Activated CD8-positive, alpha-beta memory T cell treated with anti-CD3 and anti-CD28 coated beads, Interleukin-2, amount 50 U/mL, for 4 hours (primary cell): ENCODE measurements around the gene PGLYRP1.

ENCODE experiments used
- DNase-seq: peaks from one replicate; pipeline ENCODE4 v3.0.0-alpha.2; 2020

The PGLYRP1 gene

GRCh38 chr19:46022431-46023310 is at the start of gene PGLYRP1:
Gene PGLYRP1 (minus strand): TSS chr19:46023053. CDS start chr19:46023021, 32 bp downstream.
- no peak for DNase-seq

DNA sequence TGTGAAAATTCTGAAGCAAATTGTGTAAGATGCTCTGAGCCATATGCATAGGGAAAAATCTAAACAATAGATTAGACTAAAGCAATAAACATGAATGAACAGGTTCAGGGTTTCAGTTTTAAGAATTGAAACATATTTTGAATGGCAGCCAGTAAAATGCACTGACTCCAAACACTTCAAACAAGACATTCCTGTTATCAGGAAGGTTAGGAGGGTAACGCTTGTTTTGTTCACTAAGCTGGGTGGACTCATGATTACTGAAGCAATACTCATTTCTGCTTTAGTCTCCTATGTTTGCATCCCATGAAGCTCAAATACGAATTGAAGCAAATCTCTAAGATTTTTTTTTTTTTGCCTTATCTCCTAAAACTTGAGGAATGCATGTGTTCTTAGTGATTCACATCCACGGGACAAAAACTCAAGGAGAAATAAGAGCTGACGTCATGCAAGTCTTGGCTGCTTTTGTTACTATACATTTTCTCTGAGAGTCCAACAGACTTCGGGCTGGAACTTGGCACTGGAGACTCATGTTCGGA is 47.0 kb upstream of the PGLYRP1 start:
- DNase-seq: no peak

GRCh38 chr19:46068345-46069258 is 45.7 kb upstream of the PGLYRP1 start:
- no peak for DNase-seq

DNA sequence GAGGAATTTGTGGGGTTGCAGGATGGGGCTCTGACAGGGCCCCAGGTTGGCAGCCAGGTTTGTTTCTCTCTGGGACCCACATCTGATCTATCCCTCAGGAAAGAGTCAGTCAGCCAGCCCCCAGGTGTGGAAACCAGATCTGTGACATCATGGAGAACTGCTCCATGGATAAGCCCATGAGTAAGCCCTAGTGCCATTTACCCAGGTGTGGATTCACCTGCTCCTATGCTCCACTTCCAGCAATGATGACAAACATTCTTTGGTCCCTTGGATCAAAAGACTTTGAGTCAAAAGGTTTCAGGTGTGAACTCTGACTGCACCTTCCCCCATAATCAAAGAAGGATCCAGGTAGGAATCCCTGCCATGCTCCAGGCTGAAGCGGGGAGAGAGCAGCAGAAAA is 44.8 kb upstream of the PGLYRP1 start:
- DNase-seq: no peak

DNA sequence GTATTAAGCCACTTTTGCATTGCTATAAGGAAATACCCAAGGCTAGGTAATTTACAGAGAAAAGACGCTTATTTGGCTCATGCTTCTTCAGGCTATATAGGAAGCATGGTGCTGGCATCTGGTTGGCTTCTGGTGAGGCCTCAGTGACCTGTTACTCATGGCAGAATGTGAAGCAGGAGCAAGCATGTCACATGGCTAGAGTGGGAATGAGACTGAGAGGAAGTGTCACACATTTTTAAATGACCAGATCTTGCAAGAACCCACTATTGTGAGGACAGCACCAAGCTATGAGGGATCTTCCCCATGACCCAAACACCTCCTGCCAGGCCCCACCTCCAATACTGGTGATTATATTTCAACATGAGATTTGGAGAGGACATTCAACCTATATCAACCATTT is 43.6 kb upstream of the PGLYRP1 start:
- DNase-seq: no peak

- DNase-seq: no peak
These were observed 42.7 kb upstream of the PGLYRP1 start for GRCh38 chr19:46065486-46066071.

- DNase-seq: no peak
These were observed 40.3 kb upstream of the PGLYRP1 start for GRCh38 chr19:46063201-46063600.

- no peak for DNase-seq
These were observed 37.2 kb upstream of the PGLYRP1 start for GRCh38 chr19:46060012-46060411.

DNA sequence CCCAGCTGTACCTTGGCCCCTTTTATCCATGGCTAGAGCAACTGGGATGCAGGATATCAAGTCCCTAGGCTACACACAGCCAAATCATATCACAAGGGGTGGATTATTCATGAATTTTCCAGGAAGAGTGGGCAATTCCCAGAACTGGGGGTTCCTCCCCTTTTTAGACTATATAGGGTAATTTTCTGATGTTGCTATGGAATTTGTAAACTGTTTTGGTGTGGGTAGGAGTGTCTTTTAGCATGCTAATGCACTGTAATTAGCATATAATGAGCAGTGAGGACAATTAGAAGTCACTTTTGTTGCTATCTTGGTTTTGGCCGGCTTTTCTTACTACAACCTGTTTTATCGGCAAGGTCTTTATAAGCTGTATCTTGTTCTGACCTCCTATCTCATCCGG is 35.9 kb upstream of the PGLYRP1 start:
- no peak for DNase-seq

GRCh38 chr19:46056536-46056935 is 33.7 kb upstream of the PGLYRP1 start:
- no peak for DNase-seq

DNA sequence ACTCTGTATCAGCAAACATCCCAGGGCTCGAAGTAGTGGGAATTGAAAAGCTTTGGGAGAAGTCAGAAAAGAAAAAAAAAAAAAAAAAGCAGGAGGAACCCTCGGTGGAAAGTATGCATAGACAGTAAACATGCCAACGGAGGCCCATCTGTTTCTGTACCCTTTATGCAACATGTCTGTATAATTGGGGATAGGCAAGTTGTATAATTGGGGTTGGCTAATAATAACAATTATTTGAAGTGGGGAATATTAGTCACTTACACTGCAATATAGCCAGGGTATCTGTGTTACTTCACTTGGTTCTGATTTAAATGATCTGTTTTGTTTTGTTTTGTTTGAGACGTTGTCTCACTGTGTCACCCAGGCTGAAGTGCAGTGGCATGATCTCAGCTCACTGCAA is 30.0 kb upstream of the PGLYRP1 start:
- DNase-seq: no peak

DNA sequence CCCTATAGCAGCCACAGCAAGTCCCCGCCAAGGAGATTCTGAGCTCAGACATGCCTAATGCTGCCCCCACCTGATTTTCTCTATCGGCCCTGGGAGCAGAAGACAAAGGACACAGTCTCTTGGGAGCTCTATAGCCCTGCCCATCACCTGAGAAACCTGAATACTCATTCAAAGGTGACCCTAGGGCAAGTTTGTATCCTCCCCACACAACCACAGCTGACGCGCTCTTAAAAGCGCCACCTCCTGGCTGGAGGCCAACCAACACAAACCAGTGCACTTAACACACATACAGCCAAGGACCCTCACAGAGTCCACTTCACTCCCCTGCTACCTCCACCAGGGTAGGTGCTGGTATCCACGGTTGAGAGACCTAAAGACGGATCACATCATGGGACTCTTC is 26.7 kb upstream of the PGLYRP1 start:
- no peak for DNase-seq

DNA sequence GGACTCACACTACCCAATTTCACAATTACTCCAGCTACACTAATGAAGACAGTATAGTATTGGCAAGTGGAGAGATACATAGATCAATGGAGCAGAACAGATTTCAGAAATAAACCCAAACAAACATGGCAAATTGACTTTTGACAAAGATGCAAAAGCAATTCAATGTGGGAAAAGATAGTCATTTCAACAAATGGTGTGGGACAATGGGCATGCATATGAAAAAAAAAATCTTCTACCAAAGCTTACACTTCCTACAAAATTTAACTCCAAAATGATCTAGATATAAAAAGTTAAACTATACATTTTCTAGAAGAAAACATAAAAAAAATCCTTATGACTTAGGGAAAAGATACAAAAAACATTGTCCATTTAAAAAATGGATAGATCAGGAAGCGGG is 20.7 kb upstream of the PGLYRP1 start:
- no peak for DNase-seq

DNA sequence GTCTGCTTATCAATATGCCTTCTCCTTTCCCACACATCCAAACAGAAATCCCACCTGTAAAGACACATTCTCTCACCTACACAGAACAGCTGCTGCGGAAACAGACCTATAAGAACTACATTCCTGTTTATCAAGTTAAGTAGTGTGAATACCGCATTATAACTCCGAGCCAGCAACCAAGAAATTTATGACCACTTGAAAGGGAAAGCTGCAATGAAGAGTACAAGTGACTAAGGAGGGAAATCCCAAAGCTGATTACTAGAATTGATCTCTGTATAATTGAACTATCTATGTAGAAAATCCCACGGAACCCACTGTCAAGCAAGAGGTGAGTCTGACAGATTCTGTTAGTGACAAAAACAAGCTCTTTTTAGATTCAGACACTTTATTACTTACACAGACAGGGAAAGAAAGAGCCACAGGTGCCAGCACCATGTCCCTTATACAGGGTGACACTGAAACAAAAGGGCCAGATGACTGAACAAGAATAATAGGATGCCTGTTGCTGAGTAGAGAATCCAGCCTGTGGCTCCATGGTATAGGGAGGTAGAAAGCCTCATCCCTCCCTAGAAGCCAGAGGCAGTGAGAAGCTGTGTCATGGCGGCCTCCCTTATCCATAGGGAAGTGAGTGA is 19.5 kb upstream of the PGLYRP1 start:
- no peak for DNase-seq

GRCh38 chr19:46040952-46041500 is 18.2 kb upstream of the PGLYRP1 start, which contains the start of gene IGFL4:
Gene IGFL4 (minus strand): TSS chr19:46041002. CDS start chr19:46040962, 40 bp downstream.
- no peak for DNase-seq

- DNase-seq: no peak
These were observed 17.3 kb upstream of the PGLYRP1 start for GRCh38 chr19:46040125-46040524.

GRCh38 chr19:46036744-46037128 is 13.9 kb upstream of the PGLYRP1 start:
- DNase-seq: no peak

- DNase-seq: no peak
These were observed 13.3 kb upstream of the PGLYRP1 start for GRCh38 chr19:46035986-46036743.

DNA sequence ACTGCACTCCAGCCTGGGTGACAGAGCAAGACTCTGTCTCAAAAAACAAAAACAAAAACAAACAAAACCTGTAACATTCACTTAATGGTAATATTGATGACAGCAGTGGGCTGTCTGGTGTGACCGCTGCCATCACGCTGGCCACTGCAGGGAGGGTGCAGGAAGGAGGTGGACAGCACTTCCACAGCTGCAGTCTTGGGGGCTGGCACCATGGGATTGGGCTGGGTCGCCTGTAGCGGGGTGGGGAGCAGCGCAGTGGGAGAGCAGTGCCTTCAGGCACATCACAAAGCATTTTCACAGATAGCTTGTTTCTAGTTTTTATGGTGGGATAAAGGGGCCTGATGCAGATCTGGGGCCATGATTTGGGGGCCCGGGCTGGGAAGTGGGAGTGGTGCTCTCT is 12.7 kb upstream of the PGLYRP1 start:
- DNase-seq: no peak

- DNase-seq: no peak
These were observed 10.5 kb upstream of the PGLYRP1 start for GRCh38 chr19:46033401-46033800.

DNA sequence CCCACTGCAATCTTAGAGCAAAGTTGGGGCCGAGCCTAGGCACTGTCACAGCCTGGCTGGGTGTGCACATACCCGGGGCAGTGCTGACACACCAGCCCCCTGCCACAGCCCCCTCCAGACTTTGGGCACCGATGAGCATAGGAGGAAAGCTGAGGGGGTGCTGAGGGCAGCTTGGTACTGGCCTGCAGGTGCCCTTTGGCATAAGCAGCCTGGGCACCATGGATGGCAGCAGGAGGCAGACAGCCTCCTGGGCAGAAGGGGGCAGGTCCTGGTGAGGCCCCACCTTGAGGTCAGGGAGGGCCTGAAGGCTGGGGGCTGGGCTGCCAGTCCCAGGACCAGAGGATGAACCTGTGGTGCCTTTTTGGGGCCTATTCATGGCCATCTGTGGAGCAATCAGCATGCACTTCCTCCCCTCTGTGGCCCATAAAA is 9.8 kb upstream of the PGLYRP1 start:
- no peak for DNase-seq
